NCI-H446 treated with DMSO at 0.1 percent for 48 hours (cell line): ENCODE results near the gene DGKB.
A peak's percentile ranks its signal among the peaks of the same experiment; 100 is the strongest.

Source experiments
- DNase-seq: peaks from one replicate; lab custom pipeline; 2025; lab: John Stamatoyannopoulos, UW

DGKB gene

GRCh38 chr7:14381936-14382335 is 520.6 kb downstream of the DGKB start:
- DNase-seq, result no peak

- DNase-seq, result no peak
Measured at GRCh38 chr7:14381306-14381705, 521.2 kb downstream of the DGKB start.

GRCh38 chr7:14380881-14381280 is 521.7 kb downstream of the DGKB start:
- DNase-seq, result no peak

DNA sequence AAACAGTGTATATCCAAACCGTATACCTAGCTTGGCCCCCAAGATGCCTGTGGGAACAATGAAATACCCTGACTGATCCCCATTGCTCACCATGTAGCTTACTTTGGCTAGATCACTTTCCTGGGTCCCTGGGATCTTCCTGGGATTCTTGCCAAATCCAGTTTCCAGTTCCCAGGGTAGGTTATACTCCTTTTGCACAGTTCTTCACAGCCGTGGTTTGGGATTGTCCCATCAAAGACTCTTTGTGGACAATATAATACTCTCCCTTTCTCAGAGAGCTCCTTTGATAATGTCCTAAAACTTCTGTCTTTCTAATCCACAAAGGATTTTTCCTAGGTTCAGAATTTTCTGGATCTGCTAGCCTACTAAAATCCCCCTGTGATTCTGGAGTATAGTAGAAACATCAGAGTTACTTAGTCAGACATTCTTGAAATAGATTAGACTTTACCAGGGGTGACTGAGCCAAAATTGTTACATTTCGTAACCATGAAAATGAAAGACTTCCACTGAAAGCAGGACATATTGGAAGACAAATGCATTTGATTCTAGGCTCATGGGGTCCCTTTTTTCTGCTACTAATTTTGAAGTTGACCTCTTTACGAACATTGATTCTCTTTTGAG is 524.8 kb downstream of the DGKB start:
- DNase-seq, result no peak

DNA sequence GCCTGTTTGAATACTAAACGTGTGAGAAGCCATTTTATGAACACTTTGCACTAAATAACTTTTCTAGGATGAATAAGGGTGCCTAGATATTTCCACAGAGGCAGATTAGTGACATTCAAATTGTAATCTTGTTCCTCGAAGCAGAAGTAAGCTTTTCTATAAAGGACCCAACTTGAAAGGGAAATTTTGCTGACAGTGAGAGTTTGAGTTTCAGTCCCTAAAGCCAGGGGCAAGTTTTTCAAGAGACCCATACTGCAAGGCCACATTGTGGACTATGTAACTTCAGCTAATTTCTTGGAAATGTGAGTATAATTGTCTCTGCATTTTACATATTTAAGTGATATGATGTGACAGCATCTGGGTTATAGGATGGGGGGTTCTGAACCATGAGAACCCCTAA is 525.8 kb downstream of the DGKB start:
- DNase-seq, result no peak

- no peak for DNase-seq
Measured at GRCh38 chr7:14375998-14376397, 526.6 kb downstream of the DGKB start.

GRCh38 chr7:14374336-14374735 is 528.2 kb downstream of the DGKB start:
- DNase-seq, result no peak

DNA sequence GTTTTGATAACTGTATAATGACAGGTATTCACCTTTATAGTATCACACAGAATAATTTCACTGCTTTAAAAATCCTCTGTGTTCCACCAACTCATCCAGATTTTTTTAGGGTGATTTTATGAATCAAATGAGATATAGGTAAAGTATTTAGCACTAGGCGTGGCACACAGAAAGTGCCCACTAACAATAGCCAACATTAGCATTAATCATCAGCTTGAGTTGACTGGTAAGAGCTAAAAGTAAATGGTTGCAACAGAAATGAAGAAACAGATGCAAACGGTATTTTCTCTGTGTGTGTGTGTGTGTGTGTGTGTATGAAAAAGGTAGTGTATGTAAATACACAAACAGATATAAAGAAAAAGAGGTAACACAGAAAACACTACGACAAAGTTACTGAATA is 534.3 kb downstream of the DGKB start:
- DNase-seq, result no peak

- no peak for DNase-seq
Measured at GRCh38 chr7:14351167-14351566, 551.4 kb downstream of the DGKB start.

DNA sequence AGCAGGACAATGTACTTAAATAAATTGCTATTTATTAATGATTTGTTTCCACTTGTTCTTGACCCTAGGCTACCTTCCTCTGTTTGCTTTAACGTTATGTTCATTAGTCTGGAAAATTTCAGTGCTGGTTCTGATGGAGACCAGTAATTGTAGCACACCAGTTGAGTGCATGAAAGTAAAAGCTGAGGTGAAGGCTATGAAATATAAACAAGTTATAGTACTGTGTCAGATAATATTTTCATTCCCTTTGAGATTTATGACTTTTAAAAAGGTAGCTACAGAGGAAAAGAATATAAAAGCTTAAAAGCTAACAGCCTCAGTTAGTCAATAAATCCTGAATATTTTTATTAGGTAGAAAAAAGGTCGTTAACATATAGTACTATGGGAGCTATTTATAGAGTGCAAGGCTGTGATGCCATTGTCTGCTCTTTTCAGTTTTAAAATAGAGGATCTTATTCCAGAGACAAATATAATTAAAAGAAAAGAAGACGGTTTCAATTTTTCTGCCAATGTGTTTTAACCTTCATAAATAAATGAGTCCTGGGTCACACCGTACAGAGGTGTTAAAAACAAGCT is 561.3 kb downstream of the DGKB start:
- no peak for DNase-seq

DNA sequence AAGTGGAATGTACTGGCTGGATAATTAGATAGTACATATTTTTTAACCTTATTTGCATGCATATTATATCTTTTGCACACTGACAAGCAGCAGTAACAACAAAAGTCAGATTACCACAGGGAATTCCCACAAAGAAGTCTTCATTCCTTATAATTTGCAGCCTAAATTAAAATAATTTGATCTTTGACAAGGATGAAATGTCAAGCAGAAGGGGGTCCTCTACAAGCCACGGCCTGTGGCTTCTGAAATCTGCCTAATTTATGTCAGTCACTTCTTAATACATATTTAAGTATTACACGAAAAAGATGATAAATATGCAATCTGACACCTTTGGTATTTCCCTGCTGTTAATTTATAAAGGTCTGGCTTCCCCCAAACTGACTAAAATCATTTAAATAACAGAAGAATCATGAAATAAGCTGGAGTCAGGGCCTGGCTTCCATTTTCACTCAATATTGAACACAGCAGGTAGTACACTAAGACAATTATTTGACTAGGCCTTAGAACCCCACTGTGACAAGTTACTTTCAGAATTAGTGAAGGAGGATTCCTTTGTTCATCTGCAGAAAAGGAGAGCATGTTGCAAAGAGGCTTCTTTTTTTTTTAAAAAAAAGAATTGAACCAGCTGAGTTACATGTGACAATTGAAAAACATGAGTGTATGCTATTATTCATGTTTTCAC is 562.0 kb downstream of the DGKB start:
- DNase-seq, result peak; percentile 80

- DNase-seq, result peak; percentile 84
Measured at GRCh38 chr7:14339861-14340260, 562.7 kb downstream of the DGKB start.

DNA sequence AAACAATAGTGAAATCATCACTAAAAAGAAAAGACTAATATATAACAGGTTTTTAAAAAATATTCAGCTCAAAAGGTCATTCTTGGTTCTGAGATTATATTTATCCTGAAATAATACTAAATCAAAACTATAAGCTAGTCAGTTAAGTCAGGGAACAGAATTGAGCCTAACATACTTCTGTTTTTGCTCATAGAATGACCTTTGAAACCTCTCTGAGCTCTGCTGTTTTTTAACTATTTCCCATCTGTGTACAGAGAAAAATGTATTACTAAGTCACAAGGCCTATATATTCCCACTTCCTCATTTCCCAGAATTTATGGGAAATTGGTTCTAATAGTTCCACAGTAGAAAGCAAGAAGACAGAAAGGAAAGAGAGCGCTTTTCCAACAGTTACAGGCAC is 566.3 kb downstream of the DGKB start:
- no peak for DNase-seq

GRCh38 chr7:14332155-14332554 is 570.4 kb downstream of the DGKB start:
- no peak for DNase-seq

DNA sequence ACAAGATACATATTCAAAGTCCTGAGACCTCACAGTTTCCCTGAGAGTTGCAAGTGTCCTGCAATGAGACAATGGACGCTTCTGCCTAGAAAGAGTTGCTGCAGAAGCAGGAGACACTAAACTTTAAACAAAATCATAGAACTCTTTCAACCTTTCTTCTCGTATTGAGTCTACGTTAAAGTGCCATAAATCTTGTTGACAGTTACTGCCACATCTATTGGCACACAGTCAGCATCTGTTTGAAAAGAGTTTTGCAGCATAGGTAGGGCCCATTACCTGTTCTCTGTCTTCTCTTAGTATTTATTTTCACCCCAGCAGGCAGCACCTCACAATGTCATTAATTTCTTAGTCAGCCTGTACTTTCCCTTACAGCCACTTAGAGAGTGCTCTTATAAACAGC is 577.8 kb downstream of the DGKB start:
- DNase-seq, result no peak

GRCh38 chr7:14322724-14323123 is 579.8 kb downstream of the DGKB start:
- no peak for DNase-seq

- DNase-seq, result peak; percentile 71
Measured at GRCh38 chr7:14321947-14322346, 580.6 kb downstream of the DGKB start.

- DNase-seq, result no peak
Measured at GRCh38 chr7:14309432-14309831, 593.1 kb downstream of the DGKB start.

GRCh38 chr7:14305233-14305866 is 597.2 kb downstream of the DGKB start:
- DNase-seq, result no peak

DNA sequence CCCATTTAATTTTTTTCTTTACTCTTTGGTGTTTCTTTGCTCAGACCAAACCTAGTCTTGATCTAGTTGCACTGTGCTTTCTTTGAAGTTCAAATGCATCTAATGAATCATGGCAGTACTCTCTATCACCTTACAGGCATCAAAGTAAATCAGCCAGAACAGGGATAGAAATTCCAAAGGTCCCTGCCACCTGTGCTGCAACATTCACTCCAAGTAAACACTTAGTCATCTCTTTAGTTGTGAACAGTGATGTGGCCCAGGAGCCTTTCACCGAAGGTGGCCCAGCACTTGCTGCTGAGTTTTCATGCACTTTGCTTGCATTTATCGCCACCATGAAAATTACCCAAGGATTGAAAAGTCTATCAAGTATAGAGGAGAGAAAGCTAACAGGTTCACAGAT is 599.0 kb downstream of the DGKB start:
- no peak for DNase-seq

DNA sequence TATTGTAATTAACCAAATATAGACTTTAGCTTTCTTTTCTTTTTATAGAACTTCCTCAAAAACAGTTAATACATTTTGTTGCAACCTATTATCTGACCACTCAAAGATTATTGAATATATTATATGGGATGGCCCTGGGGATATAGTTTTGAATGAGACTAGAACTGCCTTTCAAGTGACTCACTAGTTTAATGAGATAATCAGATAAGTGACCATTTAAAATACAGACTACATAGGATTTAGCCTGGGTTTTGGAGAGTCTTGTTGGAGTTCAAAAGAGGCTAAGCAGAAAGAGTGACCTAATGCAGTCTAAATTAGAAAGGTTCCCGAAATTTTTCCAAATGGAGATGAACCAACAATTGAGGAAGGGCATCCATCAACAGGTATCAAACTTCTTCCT is 607.9 kb downstream of the DGKB start:
- DNase-seq, result no peak

DNA sequence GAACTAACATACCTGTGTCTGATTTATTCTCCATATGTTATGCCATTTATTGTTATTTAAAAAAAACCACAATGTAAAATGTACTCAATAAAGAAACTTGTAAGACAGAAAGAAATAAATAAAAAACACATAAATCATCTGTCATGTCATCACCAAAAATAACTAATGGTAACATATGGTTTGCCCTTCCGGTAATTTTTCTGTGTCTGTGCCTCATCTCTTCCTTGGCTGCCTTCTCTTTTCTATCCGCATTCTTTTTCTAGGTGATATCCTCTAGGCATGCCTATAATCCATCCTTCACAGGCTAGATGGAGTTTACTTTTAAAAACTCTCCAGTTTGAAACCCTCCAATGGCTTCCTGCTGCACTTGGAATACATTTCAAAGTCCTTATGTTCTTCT is 609.1 kb downstream of the DGKB start:
- peak; percentile 4 for DNase-seq

DNA sequence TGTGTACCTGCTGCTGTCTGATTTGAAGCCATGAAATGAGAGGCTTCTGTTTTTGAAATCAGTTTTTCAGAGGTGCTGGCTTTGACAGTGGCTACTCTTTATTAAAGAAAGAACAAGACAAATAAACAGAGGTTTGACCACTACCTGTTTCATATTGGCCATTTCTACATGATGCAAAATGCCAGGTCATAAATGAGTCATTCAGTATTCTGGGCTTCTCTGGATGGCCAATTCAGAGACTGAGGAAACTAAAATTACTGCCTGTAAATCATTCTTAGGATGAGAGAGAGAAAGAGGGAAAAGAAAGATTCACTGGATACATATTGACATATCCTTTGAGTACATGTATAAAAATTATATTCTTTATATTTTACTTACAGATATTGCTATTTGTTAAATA is 609.8 kb downstream of the DGKB start:
- DNase-seq, result no peak
